SH-SY5Y (cell line): ENCODE data around the gene TRMT61A.

ENCODE experiments used
- GATA2 ChIP-seq: IDR thresholded peaks from 2 replicates; pipeline ENCODE4 v1.6.1; 2011; ENCODE audit warnings: mild to moderate bottlenecking, low read depth, low read length
- GATA3 ChIP-seq: IDR thresholded peaks from 2 replicates; pipeline ENCODE4 v1.6.1; 2011; ENCODE audit warnings: low read depth, mild to moderate bottlenecking, low read length, moderate library complexity

GRCh38 chr14:103530831-103531230 is 1.8 kb downstream of the TRMT61A start:
- TF ChIP-seq GATA2 (no peak), GATA3 (no peak)
